HepG2 (cell line): ENCODE measurements around the gene ZNF394. TPM values are rescaled to one million over a fixed set of nuclear protein-coding genes. Genes with fewer than 3 reads are reported as not detected.

Experiments used
- ASH2L ChIP-seq: fragments of 300-600, 200-600 bp; sonication (generic); IDR thresholded peaks from 2 replicates; pipeline ENCODE4 v1.7.0; 2017; ENCODE audit warnings: low read depth, mild to moderate bottlenecking, moderate library complexity, mixed read lengths, low read length; ENCODE audit not compliant: insufficient read length
- CBFB ChIP-seq: sonication (generic); formaldehyde crosslinking; IDR thresholded peaks from 2 replicates; pipeline ENCODE4 v1.4.0; 2020; ENCODE audit warnings: missing genetic modification reagents
- MAX ChIP-seq: IDR thresholded peaks from 2 replicates; pipeline ENCODE4 v1.6.1; 2012; ENCODE audit warnings: inconsistent platforms
- MIER2 ChIP-seq: IDR thresholded peaks from 2 replicates; pipeline ENCODE4 v1.6.1; 2016; ENCODE audit warnings: missing biosample characterization, missing genetic modification reagents
- RNF219 ChIP-seq: sonication (generic); formaldehyde crosslinking; IDR thresholded peaks from 2 replicates; pipeline ENCODE4 v1.5.0; 2020; ENCODE audit warnings: mild to moderate bottlenecking, missing genetic modification reagents
- ZBTB8A ChIP-seq: sonication (generic); formaldehyde crosslinking; IDR thresholded peaks from 2 replicates; pipeline ENCODE4 v1.4.0; 2020; ENCODE audit warnings: mild to moderate bottlenecking, low read depth, missing genetic modification reagents, borderline replicate concordance
- ZMAT5 ChIP-seq: sonication (generic); formaldehyde crosslinking; IDR thresholded peaks from 2 replicates; pipeline ENCODE4 v1.5.0; 2020; ENCODE audit warnings: mild to moderate bottlenecking, low read depth, missing genetic modification reagents, borderline replicate concordance
- ZNF281 ChIP-seq: sonication (generic); formaldehyde crosslinking; IDR thresholded peaks from 2 replicates; pipeline ENCODE4 v1.4.0; 2020; ENCODE audit warnings: missing genetic modification reagents, borderline replicate concordance
- ZNF407 ChIP-seq: sonication (generic); formaldehyde crosslinking; IDR thresholded peaks from one replicate; pipeline ENCODE4 v1.5.1; 2020; ENCODE audit warnings: mild to moderate bottlenecking, missing genetic modification reagents; ENCODE audit errors: not compliant biosample characterization
- ZNF451 ChIP-seq: sonication (generic); formaldehyde crosslinking; IDR thresholded peaks from 2 replicates; pipeline ENCODE4 v1.5.0; 2020; ENCODE audit warnings: mild to moderate bottlenecking, missing genetic modification reagents
- ZNF530 ChIP-seq: sonication (generic); formaldehyde crosslinking; IDR thresholded peaks from 2 replicates; pipeline ENCODE4 v1.5.0; 2020; ENCODE audit warnings: low read depth, mild to moderate bottlenecking, missing genetic modification reagents
- ZNF549 ChIP-seq: sonication (generic); formaldehyde crosslinking; IDR thresholded peaks from 2 replicates; pipeline ENCODE4 v1.5.0; 2020; ENCODE audit warnings: missing genetic modification reagents
- ZNF552 ChIP-seq: sonication (generic); formaldehyde crosslinking; IDR thresholded peaks from 2 replicates; pipeline ENCODE4 v1.9.0; 2022; ENCODE audit warnings: missing genetic modification reagents, mild to moderate bottlenecking, borderline replicate concordance
- ZNF761 ChIP-seq: sonication (generic); formaldehyde crosslinking; conservative IDR thresholded peaks from 2 replicates; pipeline ENCODE4 v1.4.0; 2020; ENCODE audit warnings: mild to moderate bottlenecking, missing genetic modification reagents
- ZSCAN21 ChIP-seq: sonication (generic); formaldehyde crosslinking; IDR thresholded peaks from 2 replicates; pipeline ENCODE4 v1.8.0; 2022; ENCODE audit warnings: mild to moderate bottlenecking, missing genetic modification reagents, moderate library complexity, borderline replicate concordance
- polyA plus RNA-seq, 8 experiments: library from polyadenylated mRNA; depleted of rRNA in 3 of 8; stranded (reverse) in 7 of 8; unstranded in 1 of 8; fragments of >200 nt; fragmentation: Illumina TruSeq in 4 of 8; extraction: Trizol in 4 of 8; gene quantifications; 2 replicates each; pipeline versions ENCODE4 v1.2.1 to v1.2.3, GENCODE V29; 2011 to 2016; ENCODE audit warnings: low read depth in 4 of 8, missing spikeins in 1 of 8, mixed read lengths in 1 of 8; ENCODE audit not compliant: insufficient read depth in 1 of 8
- total RNA-seq, 5 experiments: library from RNA; depleted of rRNA; stranded (reverse); fragments of >200 nt; fragmentation: Illumina TruSeq; extraction: Trizol; gene quantifications; 2 replicates each; pipeline ENCODE4 v1.2.3, GENCODE V29; 2016; ENCODE audit warnings: low read depth in 1 of 5

The ZNF394 gene
- total and polyA plus RNA-seq, 2 of the 13 experiments (the other 11 are each of a cell fraction or from before 2014, with no cell fraction given): 7.8 to 19.6 TPM

- TF ChIP-seq ZNF552 (no peak), ZBTB8A (CRISPR knock-in tag) (no peak), ZMAT5 (no peak), MIER2 (CRISPR knock-in tag) (no peak), ZSCAN21 (CRISPR knock-in tag) (no peak), ZNF530 (CRISPR knock-in tag) (no peak), ZNF281 (peak; percentile 11; the same call in 1 of the 2 replicates), ASH2L (peak; percentile 80), ZNF451 (CRISPR knock-in tag) (no peak), ZNF761 (CRISPR knock-in tag) (no peak), ZNF407 (CRISPR knock-in tag) (no peak), ZNF549 (CRISPR knock-in tag) (no peak), RNF219 (CRISPR knock-in tag) (no peak), MAX (peak; percentile 55), CBFB (no peak)
These were observed 4.7 kb upstream of the ZNF394 start, which contains the start of gene ZKSCAN5 (continued) for GRCh38 chr7:99504603-99505323.
